Measurements from ENCODE around the gene HPGD. TPM values are rescaled to one million over a fixed set of nuclear protein-coding genes. Genes with fewer than 3 reads are reported as not detected.

Gene HPGD
- total RNA-seq (100 to 1,000 TPM in 1 of 9 donors, 10 to 100 TPM in 5, 1 to 10 TPM in 3; 3.6 to 443 (median 20.5) TPM), polyA plus RNA-seq (10 to 100 TPM; 12.0 to 17.9 (median 14.7) TPM)
- long read RNA-seq, donor 1, transcript HPGD-202 (7 exons, 3,027 nt) = major isoform, 62 of 96 reads
- long read RNA-seq, donor 1, partial matches to known transcripts = 27 of 96 reads
- long read RNA-seq, donor 1, other reads (novel, unspliced or antisense) = 0 of 96 reads
- long read RNA-seq, donor 2, transcript HPGD-207 (2 exons, 536 nt) = minor isoform, 8 of 216 reads
- long read RNA-seq, donor 2, transcript HPGD-202 (7 exons, 3,027 nt) = major isoform, 113 of 216 reads
- long read RNA-seq, donor 2, partial matches to known transcripts = 85 of 216 reads
- long read RNA-seq, donor 2, other reads (novel, unspliced or antisense) = 0 of 216 reads
- long read RNA-seq, donor 3, transcript HPGD-207 (2 exons, 536 nt) = minor isoform, 6 of 152 reads
- long read RNA-seq, donor 3, transcript HPGD-202 (7 exons, 3,027 nt) = major isoform, 99 of 152 reads
- long read RNA-seq, donor 3, partial matches to known transcripts = 43 of 152 reads
- long read RNA-seq, donor 3, other reads (novel, unspliced or antisense) = 0 of 152 reads
- long read RNA-seq, donor 4, transcript HPGD-202 (7 exons, 3,027 nt) = major isoform, 57 of 86 reads
- long read RNA-seq, donor 4, partial matches to known transcripts = 21 of 86 reads
- long read RNA-seq, donor 4, other reads (novel, unspliced or antisense) = 5 of 86 reads
- long read RNA-seq, donor 5, transcript HPGD-202 (7 exons, 3,027 nt) = major isoform, 26 of 30 reads
- long read RNA-seq, donor 5, partial matches to known transcripts = 3 of 30 reads
- long read RNA-seq, donor 5, other reads (novel, unspliced or antisense) = 0 of 30 reads
- long read RNA-seq, donor 6, transcript HPGD-202 (7 exons, 3,027 nt) = major isoform, 7 of 10 reads
- long read RNA-seq, donor 6, partial matches to known transcripts = 3 of 10 reads
- long read RNA-seq, donor 6, other reads (novel, unspliced or antisense) = 0 of 10 reads
- long read RNA-seq, donor 7, transcript HPGD-202 (7 exons, 3,027 nt) = major isoform, 34 of 64 reads
- long read RNA-seq, donor 7, partial matches to known transcripts = 25 of 64 reads
- long read RNA-seq, donor 7, other reads (novel, unspliced or antisense) = 0 of 64 reads
- long read RNA-seq, donor 8, transcript HPGD-202 (7 exons, 3,027 nt) = major isoform, 452 of 627 reads
- long read RNA-seq, donor 8, transcript HPGD-210 (3 exons, 786 nt) = minor isoform, 5 of 627 reads
- long read RNA-seq, donor 8, transcript HPGD-207 (2 exons, 536 nt) = minor isoform, 13 of 627 reads
- long read RNA-seq, donor 8, transcript HPGD-201 (6 exons, 1,171 nt) = minor isoform, 8 of 627 reads
- long read RNA-seq, donor 8, partial matches to known transcripts = 133 of 627 reads
- long read RNA-seq, donor 8, other reads (novel, unspliced or antisense) = 11 of 627 reads
- long read RNA-seq, donor 9, transcript HPGD-207 (2 exons, 536 nt) = minor isoform, 5 of 106 reads
- long read RNA-seq, donor 9, transcript HPGD-202 (7 exons, 3,027 nt) = major isoform, 76 of 106 reads
- long read RNA-seq, donor 9, partial matches to known transcripts = 19 of 106 reads
- long read RNA-seq, donor 9, other reads (novel, unspliced or antisense) = 0 of 106 reads
- long read RNA-seq, donor 10, transcript HPGD-202 (7 exons, 3,027 nt) = major isoform, 88 of 127 reads
- long read RNA-seq, donor 10, partial matches to known transcripts = 34 of 127 reads
- long read RNA-seq, donor 10, other reads (novel, unspliced or antisense) = 0 of 127 reads

DNA sequence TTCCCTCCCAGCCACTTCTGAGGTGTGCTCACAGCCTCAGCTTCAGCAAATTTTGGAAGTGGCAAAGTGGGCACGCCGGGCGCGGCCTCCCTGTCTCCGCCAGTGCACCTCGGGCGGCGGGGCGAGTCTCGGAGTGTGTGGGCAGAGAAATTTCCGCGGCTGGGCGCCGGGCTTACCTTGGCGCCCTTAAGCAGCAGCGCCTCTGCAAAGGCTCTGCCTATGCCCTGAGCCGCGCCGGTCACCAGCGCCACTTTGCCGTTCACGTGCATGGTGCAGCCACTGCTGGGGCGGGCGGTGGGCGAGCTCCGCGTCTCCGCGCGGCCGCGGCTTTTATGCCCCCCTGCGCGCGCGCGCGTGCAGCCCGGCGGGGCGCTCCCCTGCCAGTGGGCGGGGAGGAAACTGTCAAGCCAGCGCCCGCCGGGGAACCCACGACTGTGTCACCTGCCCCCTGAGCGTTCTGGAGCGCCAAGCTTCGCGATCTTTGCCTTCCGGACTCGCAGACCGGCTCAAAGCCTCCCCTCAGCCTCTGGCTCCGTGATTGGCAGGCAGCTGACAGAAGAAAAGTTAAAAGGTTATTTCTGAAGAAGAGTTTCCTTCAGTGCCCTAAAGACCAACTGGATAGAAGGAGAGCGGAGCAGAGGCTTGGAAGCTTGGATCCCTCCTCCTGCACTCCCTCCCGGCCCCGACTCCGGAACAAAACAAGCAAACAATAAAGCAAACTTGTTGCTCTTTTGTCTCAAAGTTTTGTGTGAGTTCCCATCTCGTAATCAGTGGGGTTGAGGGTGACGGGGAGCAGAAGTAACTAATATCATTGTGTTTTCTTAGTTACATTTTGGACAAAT, at the start of gene HPGD:
TSS of gene HPGD (minus strand) at position 306 of the 842 bp plus-strand sequence. CDS start at position 269, 37 bp downstream.
- Histone ChIP-seq H3K27me3 (no peaks in the 10 kb centered on the region), H3K4me1 (replicated peaks in 1 of 2) (peaks cover 4 to 22% of the 10 kb centered on the region in 2 donors), H3K36me3 (replicated peaks in 1 of 2) (no peaks in the 10 kb centered on the region), H3K27ac (peak within 1 kb of the TSS in 1 of 5 donors; percentile 45), H3K9me3 (replicated peaks in 1 of 3) (no peaks in the 10 kb centered on the region), H3K4me3 (peak within 1 kb of the TSS; percentile 0 to 46 (median 17))
- peak; percentile 29 to 81 (median 52) for DNase-seq
- intact Hi-C loops (cut with DNase I) = no loop called here
- 0 to 5% (median 1%) methylated on average over 6 to 60 of the region's 60 CpGs for WGBS, 4 donors
- no peak for TF ChIP-seq CTCF (IDR thresholded peaks at IDR 0.05)
- TF ChIP-seq POLR2A (IDR thresholded peaks at IDR 0.05) = no peak

GRCh38 chr4:174564529-174564928, 42.2 kb upstream of the HPGD start:
- Histone ChIP-seq H3K9me3 (replicated peaks in 1 of 3) (no peaks in the 10 kb centered on the region), H3K4me1 (replicated peaks in 1 of 2) (no peaks in the 10 kb centered on the region), H3K27me3 (no peaks in the 10 kb centered on the region), H3K27ac (no peak overlapping the region), H3K4me3 (no peak overlapping the region), H3K36me3 (replicated peaks in 1 of 2) (no peaks in the 10 kb centered on the region)
- TF ChIP-seq CTCF (IDR thresholded peaks at IDR 0.05) (no peak), POLR2A (IDR thresholded peaks at IDR 0.05) (no peak)
- WGBS, 4 donors = 31 to 45% (median 40%) methylated on average over 2 of the region's 2 CpGs
- intact Hi-C loops (cut with DNase I) = no loop called here
- DNase-seq = no peak

DNA sequence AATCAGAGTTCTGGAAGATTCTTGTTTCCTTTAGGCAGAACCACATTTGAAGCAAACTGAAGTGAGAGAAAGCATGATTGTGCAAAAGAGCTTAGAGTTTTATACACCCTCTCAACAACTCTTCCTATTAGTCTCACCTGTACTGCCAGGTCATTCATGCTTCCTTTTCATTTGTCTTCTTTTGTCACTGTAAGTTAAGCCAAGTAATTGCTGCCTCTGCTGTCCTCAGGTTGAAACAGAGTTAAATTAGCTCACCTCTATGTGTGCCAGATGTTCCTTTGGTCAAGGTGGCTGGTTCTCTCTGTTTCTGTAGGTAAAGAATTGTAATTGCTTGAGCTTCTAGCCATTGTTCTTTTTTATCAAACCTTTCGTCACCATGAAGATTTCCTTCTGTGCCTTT, 41.1 kb upstream of the HPGD start:
- no peak for TF ChIP-seq POLR2A (IDR thresholded peaks at IDR 0.05)
- TF ChIP-seq CTCF (IDR thresholded peaks at IDR 0.05) = no peak
- 69 to 91% (median 87%) methylated on average over 1 of the region's 1 CpG for WGBS, 4 donors
- Histone ChIP-seq H3K27ac (no peak overlapping the region), H3K36me3 (replicated peaks in 1 of 2) (no peaks in the 10 kb centered on the region), H3K27me3 (no peaks in the 10 kb centered on the region), H3K4me3 (no peak overlapping the region), H3K4me1 (replicated peaks in 1 of 2) (no peaks in the 10 kb centered on the region), H3K9me3 (replicated peaks in 1 of 3) (no peaks in the 10 kb centered on the region)
- intact Hi-C loops (cut with DNase I) = no loop called here
- no peak for DNase-seq
